ENCODE measurements around the gene PITX1.

PITX1 gene

GRCh38 chr5:135026645-135027265, 7.3 kb downstream of the PITX1 start:
- peak overlapping the region in 1 of 2 experiments; percentile 55 for H3K18ac ChIP-seq (ENCODE audit: low read depth in 1 of 2, low read length in 2 of 2)
- WGBS = 54% methylated on average over 12 of the region's 12 CpGs
- no peak overlapping the region for H2AK5ac ChIP-seq (ENCODE audit: low read length, severe bottlenecking)
- no peak overlapping the region for H2BK12ac ChIP-seq (ENCODE audit: low read length in 2 of 2)
- no peak overlapping the region for H3K4ac ChIP-seq (ENCODE audit: low read depth in 1 of 2, low read length in 2 of 2)
- no peak overlapping the region for H3K14ac ChIP-seq (ENCODE audit: low read length in 2 of 2)
- H3K27me3 ChIP-seq (ENCODE audit: control insufficient read depth in 1 of 2, insufficient read depth in 1 of 2, low read length in 2 of 2) = peaks cover 58 to 86% of the 10 kb centered on the region in 2 experiments
- peaks cover 13% of the 10 kb centered on the region for H3K4me1 ChIP-seq (ENCODE audit: control insufficient read depth, insufficient read depth, low read depth, low read length)
- no peak overlapping the region for H2BK15ac ChIP-seq (ENCODE audit: low read depth, poor library complexity, severe bottlenecking)
- no peak overlapping the region for H3K9ac ChIP-seq (ENCODE audit: low read length)
- no peak overlapping the region for H3K4me3 ChIP-seq (ENCODE audit: insufficient read depth in 1 of 2, low read depth in 1 of 2, low read length in 2 of 2)
- H3K9me3 ChIP-seq (ENCODE audit: control insufficient read depth, low read length) = peaks cover 5% of the 10 kb centered on the region
- H2BK120ac ChIP-seq (ENCODE audit: low read depth, low read length) = no peak overlapping the region
- no peak for DNase-seq
- no peak overlapping the region for H4K91ac ChIP-seq (ENCODE audit: low read length)
- H2BK5ac ChIP-seq (ENCODE audit: low read depth, low read length, poor library complexity, severe bottlenecking) = no peak overlapping the region
- no peaks in the 10 kb centered on the region for H3K36me3 ChIP-seq (ENCODE audit: control insufficient read depth in 1 of 2, insufficient read depth in 2 of 2, low read depth in 1 of 2, low read length in 2 of 2)
- H3K79me1 ChIP-seq (replicated peaks; ENCODE audit: low read length, poor library complexity, severe bottlenecking) = no peaks in the 10 kb centered on the region
- H2AFZ ChIP-seq (ENCODE audit: low read depth, low read length) = no peak overlapping the region
- no peak overlapping the region for H3K27ac ChIP-seq (ENCODE audit: low read length, poor library complexity, severe bottlenecking)
- peak overlapping the region in 1 of 2 experiments; percentile 9 for H3K23ac ChIP-seq (ENCODE audit: low read length in 2 of 2)
- no peak overlapping the region for H3K4me2 ChIP-seq (ENCODE audit: low read length, poor library complexity, severe bottlenecking)
- no peak overlapping the region for H4K8ac ChIP-seq (ENCODE audit: low read length)

- Histone ChIP-seq H2BK120ac (ENCODE audit: low read depth, low read length) (no peak overlapping the region), H2AFZ (ENCODE audit: low read depth, low read length) (no peak overlapping the region), H3K79me1 (replicated peaks; ENCODE audit: low read length, poor library complexity, severe bottlenecking) (no peaks in the 10 kb centered on the region), H3K23ac (ENCODE audit: low read length in 2 of 2) (no peak overlapping the region), H3K9me3 (ENCODE audit: control insufficient read depth, low read length) (peaks cover 5% of the 10 kb centered on the region), H2AK5ac (ENCODE audit: low read length, severe bottlenecking) (no peak overlapping the region), H3K27ac (ENCODE audit: low read length, poor library complexity, severe bottlenecking) (no peak overlapping the region), H3K4ac (ENCODE audit: low read depth in 1 of 2, low read length in 2 of 2) (no peak overlapping the region), H3K36me3 (ENCODE audit: control insufficient read depth in 1 of 2, insufficient read depth in 2 of 2, low read depth in 1 of 2, low read length in 2 of 2) (no peaks in the 10 kb centered on the region), H4K8ac (ENCODE audit: low read length) (no peak overlapping the region), H3K27me3 (ENCODE audit: control insufficient read depth in 1 of 2, insufficient read depth in 1 of 2, low read length in 2 of 2) (peaks cover 54 to 79% of the 10 kb centered on the region in 2 experiments), H3K9ac (ENCODE audit: low read length) (no peak overlapping the region), H3K4me3 (ENCODE audit: insufficient read depth in 1 of 2, low read depth in 1 of 2, low read length in 2 of 2) (no peak overlapping the region), H2BK5ac (ENCODE audit: low read depth, low read length, poor library complexity, severe bottlenecking) (no peak overlapping the region), H3K18ac (ENCODE audit: low read depth in 1 of 2, low read length in 2 of 2) (no peak overlapping the region), H4K91ac (ENCODE audit: low read length) (no peak overlapping the region), H3K14ac (ENCODE audit: low read length in 2 of 2) (no peak overlapping the region), H2BK15ac (ENCODE audit: low read depth, poor library complexity, severe bottlenecking) (no peak overlapping the region), H2BK12ac (ENCODE audit: low read length in 2 of 2) (peak overlapping the region in 1 of 2 experiments; percentile 2), H3K4me2 (ENCODE audit: low read length, poor library complexity, severe bottlenecking) (no peak overlapping the region), H3K4me1 (ENCODE audit: control insufficient read depth, insufficient read depth, low read depth, low read length) (peaks cover 10% of the 10 kb centered on the region)
- no peak for DNase-seq
- WGBS = 89% methylated on average over 11 of the region's 15 CpGs
Observed at GRCh38 chr5:135025730-135026644, 8.0 kb downstream of the PITX1 start.

GRCh38 chr5:135024956-135025729, 8.9 kb downstream of the PITX1 start:
- Histone ChIP-seq H2BK120ac (ENCODE audit: low read depth, low read length) (no peak overlapping the region), H3K23ac (ENCODE audit: low read length in 2 of 2) (no peak overlapping the region), H4K8ac (ENCODE audit: low read length) (no peak overlapping the region), H2BK15ac (ENCODE audit: low read depth, poor library complexity, severe bottlenecking) (no peak overlapping the region), H3K4me3 (ENCODE audit: insufficient read depth in 1 of 2, low read depth in 1 of 2, low read length in 2 of 2) (no peak overlapping the region), H3K27me3 (ENCODE audit: control insufficient read depth in 1 of 2, insufficient read depth in 1 of 2, low read length in 2 of 2) (peaks cover 47 to 73% of the 10 kb centered on the region in 2 experiments), H3K4me2 (ENCODE audit: low read length, poor library complexity, severe bottlenecking) (no peak overlapping the region), H3K14ac (ENCODE audit: low read length in 2 of 2) (no peak overlapping the region), H4K91ac (ENCODE audit: low read length) (no peak overlapping the region), H2BK12ac (ENCODE audit: low read length in 2 of 2) (no peak overlapping the region), H2AFZ (ENCODE audit: low read depth, low read length) (no peak overlapping the region), H3K36me3 (ENCODE audit: control insufficient read depth in 1 of 2, insufficient read depth in 2 of 2, low read depth in 1 of 2, low read length in 2 of 2) (no peaks in the 10 kb centered on the region), H3K4me1 (ENCODE audit: control insufficient read depth, insufficient read depth, low read depth, low read length) (peaks cover 6% of the 10 kb centered on the region), H2BK5ac (ENCODE audit: low read depth, low read length, poor library complexity, severe bottlenecking) (no peak overlapping the region), H3K18ac (ENCODE audit: low read depth in 1 of 2, low read length in 2 of 2) (no peak overlapping the region), H2AK5ac (ENCODE audit: low read length, severe bottlenecking) (no peak overlapping the region), H3K4ac (ENCODE audit: low read depth in 1 of 2, low read length in 2 of 2) (no peak overlapping the region), H3K9me3 (ENCODE audit: control insufficient read depth, low read length) (peaks cover 5% of the 10 kb centered on the region), H3K79me1 (replicated peaks; ENCODE audit: low read length, poor library complexity, severe bottlenecking) (no peaks in the 10 kb centered on the region), H3K9ac (ENCODE audit: low read length) (no peak overlapping the region), H3K27ac (ENCODE audit: low read length, poor library complexity, severe bottlenecking) (no peak overlapping the region)
- 93% methylated on average over 10 of the region's 11 CpGs for WGBS
- DNase-seq = peak; percentile 41
